Stimulated activated CD4-positive, alpha-beta T cell treated with anti-CD3 and anti-CD28 coated beads, Interleukin-4, amount 100 ng/mL, for 4 hours (primary cell): ENCODE data around the gene SLC38A8.

Source experiments
- DNase-seq, 2 experiments: peaks; one replicate each; pipeline ENCODE4 v3.0.0-alpha.2; 2020

SLC38A8 gene

DNA sequence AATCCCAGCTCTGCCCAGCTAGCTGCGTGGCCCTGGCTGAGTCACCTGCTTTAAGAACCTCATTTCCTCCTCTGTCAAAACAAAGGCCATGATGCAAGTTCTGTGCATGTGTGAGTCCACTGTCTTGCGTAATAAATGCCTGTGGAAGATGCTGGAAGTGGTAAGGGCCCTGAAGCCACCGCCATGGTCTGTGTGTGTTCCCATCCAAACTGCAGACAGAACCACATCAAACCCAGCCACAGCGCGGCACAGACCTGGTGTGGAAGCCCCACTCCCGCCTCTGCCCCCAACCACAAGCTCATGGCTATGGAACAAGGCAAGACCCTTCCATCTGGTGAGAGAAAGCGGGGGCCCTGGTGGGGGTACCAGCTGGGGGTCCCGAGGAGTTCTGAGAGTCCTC is 48.5 kb downstream of the SLC38A8 start:
- no peak for DNase-seq

DNA sequence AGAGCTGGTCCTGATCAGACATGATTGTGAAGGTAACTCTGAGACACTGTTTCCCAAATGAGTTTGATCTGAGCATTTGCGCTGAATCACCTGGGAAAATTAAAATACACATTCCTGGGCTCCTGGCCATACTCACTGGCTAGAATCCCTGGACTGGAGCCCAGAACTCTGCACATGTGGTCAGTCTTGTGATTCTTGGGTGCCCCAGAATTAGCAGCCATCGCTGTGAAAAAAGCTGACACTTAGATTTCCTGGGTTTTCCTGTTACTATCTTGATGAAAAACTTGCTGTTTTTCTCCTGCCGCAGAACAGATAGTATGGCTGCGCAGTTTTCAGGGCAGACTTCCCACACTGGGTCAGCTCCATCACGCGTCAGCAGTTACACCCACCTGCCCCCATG is 50.0 kb downstream of the SLC38A8 start:
- no peak for DNase-seq

DNA sequence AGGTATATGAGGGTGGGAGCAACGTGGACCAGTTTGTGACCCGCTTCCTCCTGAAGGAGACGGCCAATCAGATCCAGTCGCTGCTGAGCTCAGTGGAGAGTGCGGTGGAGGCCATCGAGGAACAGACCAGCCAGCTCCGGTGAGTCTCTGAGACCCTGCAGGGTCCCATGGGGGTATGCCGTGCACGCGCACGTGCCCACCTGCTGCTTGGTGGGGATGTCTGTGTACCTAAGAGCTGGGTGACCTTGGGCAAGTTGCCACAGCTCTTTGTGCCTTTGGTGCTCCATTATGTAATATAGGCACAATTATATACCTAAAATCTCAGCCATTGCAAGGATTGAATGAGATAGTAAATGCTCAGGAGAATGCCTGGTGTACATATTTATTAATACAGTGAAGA is 52.1 kb downstream of the SLC38A8 start:
- DNase-seq: no peak

- no peak for DNase-seq
Observed at GRCh38 chr16:83989300-83989699, 53.3 kb downstream of the SLC38A8 start.

DNA sequence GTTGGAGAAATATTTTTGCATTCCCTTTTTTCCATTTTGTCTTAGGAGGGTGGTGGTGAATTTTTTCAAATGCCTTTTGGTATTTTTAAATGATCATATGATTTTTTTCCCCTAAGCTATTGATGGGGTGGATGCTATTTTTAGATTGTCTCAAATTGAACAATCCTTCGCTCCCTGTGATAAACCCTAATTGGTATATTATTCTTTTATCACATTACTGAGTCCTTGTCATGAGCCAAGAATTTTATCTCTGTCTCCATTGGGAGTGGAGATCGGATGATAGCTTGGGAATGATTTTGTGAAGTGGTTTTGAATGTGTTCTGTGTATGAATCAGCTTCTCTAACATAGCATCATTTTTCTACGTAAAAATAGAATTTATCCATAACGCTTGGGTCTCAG is 59.1 kb downstream of the SLC38A8 start:
- no peak for DNase-seq

GRCh38 chr16:83981799-83982198 is 60.8 kb downstream of the SLC38A8 start:
- DNase-seq: no peak

- no peak for DNase-seq
Observed at GRCh38 chr16:83980794-83981193, 61.8 kb downstream of the SLC38A8 start.

DNA sequence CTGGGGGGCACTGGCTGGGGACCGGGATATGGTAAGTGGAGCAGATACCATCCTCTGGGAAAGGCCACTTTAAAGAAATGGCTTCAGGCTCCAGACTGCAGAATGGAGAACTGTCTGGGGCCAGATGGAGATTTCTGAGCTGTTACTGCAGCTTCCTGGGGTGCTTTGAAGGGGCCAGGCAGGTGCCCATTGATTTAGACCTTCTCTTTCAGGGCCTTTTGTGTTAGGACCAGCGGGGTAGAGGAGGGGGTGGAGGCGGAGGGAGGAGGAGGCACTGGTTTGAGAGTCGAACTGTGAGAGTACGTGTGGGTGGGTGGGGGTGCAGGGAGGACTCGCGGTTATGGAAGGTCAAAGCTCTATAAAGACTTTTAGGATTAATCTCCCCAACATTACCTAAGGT is 63.2 kb downstream of the SLC38A8 start:
- no peak for DNase-seq

GRCh38 chr16:83978401-83978904 is 64.1 kb downstream of the SLC38A8 start:
- DNase-seq: no peak

- DNase-seq: no peak
Observed at GRCh38 chr16:83977056-83977815, 65.4 kb downstream of the SLC38A8 start.

GRCh38 chr16:83975590-83976260 is 66.9 kb downstream of the SLC38A8 start:
- DNase-seq: no peak

- DNase-seq: no peak
Observed at GRCh38 chr16:83974475-83974874, 68.1 kb downstream of the SLC38A8 start.

DNA sequence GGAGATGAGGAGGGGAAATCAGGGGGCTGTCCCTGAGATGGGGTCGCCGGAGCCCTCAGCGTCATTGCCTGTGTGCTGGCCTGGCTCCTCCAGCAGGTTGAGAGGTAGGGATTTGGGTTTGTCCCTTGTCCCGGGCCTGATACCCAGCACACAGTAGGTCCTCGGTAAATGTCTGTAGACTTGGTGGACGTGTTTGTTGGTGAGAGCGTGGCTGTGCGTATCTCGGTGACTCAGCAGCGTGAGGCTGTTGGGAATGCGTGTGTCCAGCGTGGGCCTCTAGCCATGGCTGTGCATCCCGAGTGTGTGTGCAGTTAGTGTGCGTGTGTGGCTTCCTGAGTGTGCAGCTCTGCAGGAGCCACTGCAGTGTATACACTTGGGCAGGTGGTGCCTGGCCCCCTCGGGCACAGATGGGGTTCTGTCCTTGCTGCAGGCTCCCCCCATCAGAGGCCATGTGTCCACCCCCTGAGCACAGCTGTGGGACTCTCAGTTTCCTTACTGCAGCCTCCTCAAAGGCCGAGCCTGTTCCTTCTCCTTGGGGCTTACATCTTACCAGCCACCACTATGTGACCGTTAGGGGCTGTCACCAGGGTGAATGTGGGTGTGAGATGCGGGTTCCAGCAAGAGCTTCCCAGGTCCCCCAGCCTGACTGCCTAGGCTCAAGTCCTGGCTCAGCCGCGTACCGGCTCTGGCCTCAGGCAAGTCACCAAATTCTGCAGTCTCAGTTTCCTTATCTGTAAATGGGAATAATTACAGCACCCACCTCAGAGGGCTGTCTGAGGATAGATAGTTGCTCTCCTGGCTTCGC is 68.8 kb downstream of the SLC38A8 start:
- DNase-seq: no peak

DNA sequence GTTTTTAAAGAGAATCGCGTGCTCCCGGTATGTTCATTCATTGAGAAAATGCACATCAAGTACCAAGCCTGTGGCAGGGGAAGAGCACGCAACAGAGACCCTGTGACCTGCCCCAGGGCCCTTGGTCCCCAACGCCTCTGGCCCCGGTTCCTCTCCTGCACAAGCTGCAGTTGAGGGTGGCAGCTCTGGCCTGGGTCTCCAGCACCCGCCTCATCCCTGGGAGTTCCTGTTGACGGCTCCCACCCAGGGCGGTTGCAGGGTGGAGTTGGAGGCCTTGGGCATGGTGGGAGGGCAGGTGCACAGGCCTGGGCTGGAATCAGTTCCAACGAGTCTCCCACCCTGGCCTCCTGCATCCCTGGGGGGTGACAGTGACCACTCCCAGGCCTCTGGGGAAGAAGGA is 69.5 kb downstream of the SLC38A8 start:
- DNase-seq: no peak

DNA sequence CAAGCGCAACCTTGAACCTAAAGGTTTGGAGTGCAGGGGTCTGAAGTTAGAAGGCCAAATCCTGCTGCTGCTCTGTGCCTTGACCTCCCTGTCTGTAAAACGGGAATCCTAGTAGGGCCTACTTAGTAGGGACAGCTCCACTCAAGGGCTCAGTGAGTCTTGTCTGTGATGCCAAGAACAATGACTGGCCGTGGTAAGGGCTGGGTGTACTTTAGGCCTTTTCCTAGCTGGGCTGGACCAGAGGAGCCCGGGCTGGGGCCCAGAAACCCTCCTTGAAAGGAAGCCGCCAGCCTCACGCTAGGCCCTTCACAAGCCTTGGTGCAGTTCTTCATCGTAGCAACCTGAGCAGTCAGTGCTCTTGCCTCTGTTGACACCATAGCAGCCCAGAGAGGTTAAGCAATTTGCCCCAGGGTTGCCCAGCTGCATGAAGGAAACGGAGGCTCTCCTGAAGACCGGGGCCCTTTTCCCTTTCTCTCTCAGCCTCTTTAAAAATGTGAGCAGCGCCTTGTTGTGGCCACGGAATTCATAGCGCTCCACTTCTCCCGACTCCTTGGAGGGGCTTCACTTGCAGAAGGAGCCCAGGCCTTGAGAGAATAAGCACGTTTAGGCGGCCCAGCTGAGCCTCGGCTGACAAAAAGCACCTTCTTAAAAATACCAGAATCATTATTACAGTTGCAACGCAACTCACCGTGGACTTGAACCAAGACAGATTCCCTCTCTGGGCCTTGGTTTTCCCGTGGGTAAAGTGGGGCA is 70.2 kb downstream of the SLC38A8 start:
- DNase-seq: no peak

- no peak for DNase-seq
Observed at GRCh38 chr16:83971165-83972130, 71.1 kb downstream of the SLC38A8 start.

- no peak for DNase-seq
Observed at GRCh38 chr16:83970430-83970815, 72.2 kb downstream of the SLC38A8 start.

DNA sequence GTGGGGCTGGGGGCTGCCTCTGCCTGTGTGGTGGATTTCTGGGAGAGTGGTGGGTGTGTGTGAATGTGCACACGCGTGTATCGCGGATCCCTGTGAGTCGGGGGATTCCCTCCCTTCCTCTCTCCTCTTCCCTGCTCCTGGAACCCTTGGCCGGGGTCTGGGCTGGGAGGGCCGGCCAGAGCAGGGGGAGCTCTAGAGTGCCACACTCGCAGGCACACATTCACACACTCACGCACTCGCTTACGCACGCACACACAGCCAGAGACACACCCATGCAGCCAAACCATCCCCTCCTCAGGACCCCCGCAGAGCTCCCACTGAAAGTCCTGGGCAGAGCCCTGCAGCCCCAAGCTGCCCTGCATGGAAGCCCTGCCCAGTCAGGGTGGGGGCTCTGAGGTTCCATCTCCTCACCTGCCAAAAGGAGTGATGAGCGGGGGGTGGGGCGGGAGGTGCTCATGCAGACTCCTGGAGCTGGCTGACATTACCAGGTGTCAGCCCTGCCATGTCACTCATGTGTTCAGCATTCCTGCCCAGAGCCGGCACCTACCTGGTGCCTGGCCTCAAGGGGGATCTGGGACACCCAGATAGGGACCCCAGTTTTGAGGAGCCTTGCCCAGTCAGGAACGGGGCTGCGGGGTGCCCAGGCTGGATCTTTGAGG is 72.7 kb downstream of the SLC38A8 start:
- no peak for DNase-seq

- no peak for DNase-seq
Observed at GRCh38 chr16:83968891-83969649, 73.5 kb downstream of the SLC38A8 start.

- DNase-seq: no peak
Observed at GRCh38 chr16:83968306-83968851, 74.2 kb downstream of the SLC38A8 start.
